ENCODE measurements around the gene HOXA5. TPM values are rescaled to one million over a fixed set of nuclear protein-coding genes. Genes with fewer than 3 reads are reported as not detected.

Gene HOXA5
- total RNA-seq, 4 donors from 2014 or later: 18.3 to 89.8 (median 31.6) TPM

GRCh38 chr7:27101171-27101956 lies 42.1 kb downstream of the HOXA5 start:
- in situ Hi-C loops (cut with MboI; ENCODE audit: low pct_ligation_motif_present in 1 of 4, low pct_unique_long_range_greater_than_20kb in 1 of 4, low sequenced_read_pairs in 3 of 4) (no loop called here), intact Hi-C loops (cut with DNase I; ENCODE audit: low total_unique reads) (no loop called here)
- TF ChIP-seq CTCF (IDR thresholded peaks at IDR 0.05) (no peak), POLR2A (IDR thresholded peaks at IDR 0.05) (peak; percentile 15), EP300 (IDR thresholded peaks at IDR 0.05; ENCODE audit: low read depth) (no peak), POLR2AphosphoS5 (IDR thresholded peaks at IDR 0.05) (peak in 1 of 3 donors; percentile 9)
- Histone ChIP-seq H3K27me3 (no peaks in the 10 kb centered on the region), H3K4me3 (peak overlapping the region in 3 of 4 donors; percentile 33 to 49 (median 43)), H3K27ac (peak overlapping the region; percentile 90 to 96 (median 92)), H3K36me3 (no peaks in the 10 kb centered on the region), H3K9me3 (no peaks in the 10 kb centered on the region), H3K4me1 (peaks cover 19 to 83% (median 47%) of the 10 kb centered on the region in 4 donors)
- no peak for DNase-seq
- 39 to 53% methylated on average over 12 to 25 of the region's 25 CpGs for WGBS, 2 donors (ENCODE audit: low coverage in 1 of 2)

GRCh38 chr7:27100694-27101170 lies 42.7 kb downstream of the HOXA5 start:
- no peaks in the 10 kb centered on the region for H3K27me3 ChIP-seq
- H3K4me3 ChIP-seq: peak overlapping the region in 3 of 4 donors; percentile 33 to 49 (median 43)

GRCh38 chr7:27099453-27100370 lies 43.8 kb downstream of the HOXA5 start:
- no peaks in the 10 kb centered on the region for H3K27me3 ChIP-seq
- intact Hi-C loops (cut with DNase I; ENCODE audit: low total_unique reads): loop anchor here (2.0 to 10.0 kb wide), 2 partner anchors 29 to 245 kb away; no protein-coding TSS in a partner anchor
- WGBS, 2 donors (ENCODE audit: low coverage in 1 of 2): 58 to 61% methylated on average over 8 of the region's 8 CpGs

More at GRCh38 chr7:27100694-27101170, 42.7 kb downstream of the HOXA5 start:
- TF ChIP-seq POLR2A (IDR thresholded peaks at IDR 0.05) (no peak), CTCF (IDR thresholded peaks at IDR 0.05) (no peak), POLR2AphosphoS5 (IDR thresholded peaks at IDR 0.05) (no peak), EP300 (IDR thresholded peaks at IDR 0.05; ENCODE audit: low read depth) (no peak)
- DNase-seq: no peak
- intact Hi-C loops (cut with DNase I; ENCODE audit: low total_unique reads) (no loop called here), in situ Hi-C loops (cut with MboI; ENCODE audit: low pct_ligation_motif_present in 1 of 4, low pct_unique_long_range_greater_than_20kb in 1 of 4, low sequenced_read_pairs in 3 of 4) (no loop called here)
- Histone ChIP-seq H3K4me1 (peaks cover 19 to 77% (median 47%) of the 10 kb centered on the region in 4 donors), H3K9me3 (no peaks in the 10 kb centered on the region), H3K27ac (peak overlapping the region; percentile 90 to 96 (median 92)), H3K36me3 (no peaks in the 10 kb centered on the region)
- WGBS, 2 donors (ENCODE audit: low coverage in 1 of 2): 35 to 49% methylated on average over 4 to 8 of the region's 8 CpGs

More at GRCh38 chr7:27099453-27100370, 43.8 kb downstream of the HOXA5 start:
- in situ Hi-C loops (cut with MboI; ENCODE audit: low pct_ligation_motif_present in 1 of 4, low pct_unique_long_range_greater_than_20kb in 1 of 4, low sequenced_read_pairs in 3 of 4): loop anchor here in 1 of 4 donors (10.0 kb wide), 1 partner anchor 245 kb away; no protein-coding TSS in a partner anchor
- no peak for DNase-seq
- Histone ChIP-seq H3K4me3 (peak overlapping the region in 3 of 4 donors; percentile 61 to 97 (median 66)), H3K27ac (peak overlapping the region; percentile 90 to 96 (median 92)), H3K4me1 (peaks cover 19 to 72% (median 49%) of the 10 kb centered on the region in 4 donors), H3K9me3 (no peaks in the 10 kb centered on the region), H3K36me3 (no peaks in the 10 kb centered on the region)
- no peak for TF ChIP-seq POLR2A (IDR thresholded peaks at IDR 0.05)
- TF ChIP-seq EP300 (IDR thresholded peaks at IDR 0.05; ENCODE audit: low read depth): no peak
- TF ChIP-seq POLR2AphosphoS5 (IDR thresholded peaks at IDR 0.05): no peak
- TF ChIP-seq CTCF (IDR thresholded peaks at IDR 0.05): no peak
